Esophagus muscularis mucosa (tissue), 4 donors: ENCODE results near the gene HAS3. TPM values are rescaled to one million over a fixed set of nuclear protein-coding genes. Genes with fewer than 3 reads are reported as not detected.

Experiments used
- DNase-seq: peaks from one replicate; pipeline ENCODE4 v3.0.0-alpha.2; 2017; ENCODE audit errors: extremely low spot score
- H3K27ac ChIP-seq, 4 donors: fragments of 200-600 bp; sonication (generic); replicated peaks in 1 of 4; 1 replicate in 3 of 4; 2 replicates in 1 of 4; pipeline ENCODE4 v1.5.1; 2016 to 2019; ENCODE audit warnings: mild to moderate bottlenecking in 1 of 4
- H3K27me3 ChIP-seq, 4 donors: fragments of 200-600 bp; sonication (generic); one replicate each; pipeline versions ENCODE4 v1.5.1 to v1.6.0; 2016 to 2019
- H3K36me3 ChIP-seq, 4 donors: fragments of 200-600 bp; sonication (generic); one replicate each; pipeline ENCODE4 v1.5.1; 2016 to 2019
- H3K4me1 ChIP-seq, 4 donors: fragments of 200-600 bp; sonication (generic); one replicate each; pipeline ENCODE4 v1.5.1; 2016 to 2019
- H3K4me3 ChIP-seq, 4 donors: fragments of 200-600 bp; sonication (generic); 1 replicate in 2 of 4; 2 replicates in 2 of 4; pipeline ENCODE4 v1.5.1; 2016 to 2019; ENCODE audit warnings: mild to moderate bottlenecking in 4 of 4, moderate library complexity in 1 of 4
- H3K9me3 ChIP-seq, 4 donors: fragments of 200-600 bp; sonication (generic); 1 replicate in 3 of 4; 2 replicates in 1 of 4; pipeline ENCODE4 v1.5.1; 2016 to 2019
- EP300 ChIP-seq: sonication (generic); formaldehyde crosslinking; IDR thresholded peaks from one replicate; pipeline ENCODE4 v1.6.1; 2017; ENCODE audit warnings: antibody characterized with exemption
- POLR2A ChIP-seq: fragments of 450-650 bp; IDR thresholded peaks from one replicate; pipeline ENCODE4 v1.6.1; 2017; ENCODE audit warnings: antibody characterized with exemption, moderate library complexity, mild to moderate bottlenecking, low read depth
- POLR2AphosphoS5 ChIP-seq, 2 donors: sonication (generic); formaldehyde crosslinking; IDR thresholded peaks; one replicate each; pipeline ENCODE4 v1.6.1; 2017; ENCODE audit warnings: antibody characterized with exemption in 2 of 2
- WGBS: methylation state at CpG from one replicate; pipeline ENCODE4 v1.1.5; 2018; 5-methylcytosine and 5-hydroxymethylcytosine counted together
- intact Hi-C: fragments of 100-400 bp; cut with DNase I; formaldehyde crosslinking; loops from one replicate; pipeline ENCODE4 v1.15.1; 2023
- total RNA-seq, 4 donors: library from RNA; depleted of rRNA; stranded (reverse); fragments of >200 nt; gene quantifications; one replicate each; pipeline versions ENCODE4 v1.1.0 to v1.2.1, GENCODE V29; 2016
- TF ChIP-seq, protein P1 (sequence below), 3 experiments: fragments of 200-600 bp in 2 of 3; fragments of 450-650 bp in 1 of 3; sonication (generic) in 2 of 3; IDR thresholded peaks; one replicate each; pipeline ENCODE4 v1.5.1; 2017 to 2019; ENCODE audit warnings: antibody characterized with exemption in 3 of 3, mild to moderate bottlenecking in 2 of 3, moderate library complexity in 1 of 3

The HAS3 gene
- total RNA-seq, 4 donors from 2014 or later = 0.13 to 1.3 (median 0.49) TPM

DNA sequence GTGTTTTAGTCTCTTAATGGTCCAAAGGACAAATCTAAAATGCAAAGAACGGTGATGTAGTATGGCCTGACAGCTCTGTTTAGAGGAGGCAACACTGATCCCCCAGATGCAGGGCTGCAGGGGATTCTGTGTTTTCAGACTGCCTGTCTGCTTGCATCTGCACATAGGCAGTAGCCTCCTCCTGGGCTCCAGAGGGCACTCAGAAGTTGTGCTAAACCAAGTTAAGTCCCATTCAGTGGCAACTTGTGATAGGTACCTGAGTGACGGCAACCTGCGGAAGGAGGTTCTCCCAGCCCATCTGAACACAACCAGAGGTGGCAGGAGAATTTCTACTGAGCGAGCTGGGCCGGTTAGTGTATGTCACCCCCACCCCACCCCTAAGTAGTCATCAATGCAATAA, 9.9 kb downstream of the HAS3 start:
- 93% methylated on average over 5 of the region's 5 CpGs for WGBS
- no peaks in the 10 kb centered on the region for H3K9me3 ChIP-seq
- no peak for DNase-seq
- no peak overlapping the region for H3K4me3 ChIP-seq
- H3K27ac ChIP-seq = no peak overlapping the region
- intact Hi-C loops = no loop called here
- peaks cover 6 to 41% (median 21%) of the 10 kb centered on the region in 4 donors for H3K4me1 ChIP-seq
- TF ChIP-seq POLR2AphosphoS5 (IDR thresholded peaks at IDR 0.05) (no peak), EP300 (no peak), POLR2A (no peak)
- TF ChIP-seq, protein P1, sequence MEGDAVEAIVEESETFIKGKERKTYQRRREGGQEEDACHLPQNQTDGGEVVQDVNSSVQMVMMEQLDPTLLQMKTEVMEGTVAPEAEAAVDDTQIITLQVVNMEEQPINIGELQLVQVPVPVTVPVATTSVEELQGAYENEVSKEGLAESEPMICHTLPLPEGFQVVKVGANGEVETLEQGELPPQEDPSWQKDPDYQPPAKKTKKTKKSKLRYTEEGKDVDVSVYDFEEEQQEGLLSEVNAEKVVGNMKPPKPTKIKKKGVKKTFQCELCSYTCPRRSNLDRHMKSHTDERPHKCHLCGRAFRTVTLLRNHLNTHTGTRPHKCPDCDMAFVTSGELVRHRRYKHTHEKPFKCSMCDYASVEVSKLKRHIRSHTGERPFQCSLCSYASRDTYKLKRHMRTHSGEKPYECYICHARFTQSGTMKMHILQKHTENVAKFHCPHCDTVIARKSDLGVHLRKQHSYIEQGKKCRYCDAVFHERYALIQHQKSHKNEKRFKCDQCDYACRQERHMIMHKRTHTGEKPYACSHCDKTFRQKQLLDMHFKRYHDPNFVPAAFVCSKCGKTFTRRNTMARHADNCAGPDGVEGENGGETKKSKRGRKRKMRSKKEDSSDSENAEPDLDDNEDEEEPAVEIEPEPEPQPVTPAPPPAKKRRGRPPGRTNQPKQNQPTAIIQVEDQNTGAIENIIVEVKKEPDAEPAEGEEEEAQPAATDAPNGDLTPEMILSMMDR (IDR thresholded peaks at IDR 0.05) = no peak
- H3K27me3 ChIP-seq = no peaks in the 10 kb centered on the region
- peaks cover 11 to 83% (median 55%) of the 10 kb centered on the region in 4 donors for H3K36me3 ChIP-seq

DNA sequence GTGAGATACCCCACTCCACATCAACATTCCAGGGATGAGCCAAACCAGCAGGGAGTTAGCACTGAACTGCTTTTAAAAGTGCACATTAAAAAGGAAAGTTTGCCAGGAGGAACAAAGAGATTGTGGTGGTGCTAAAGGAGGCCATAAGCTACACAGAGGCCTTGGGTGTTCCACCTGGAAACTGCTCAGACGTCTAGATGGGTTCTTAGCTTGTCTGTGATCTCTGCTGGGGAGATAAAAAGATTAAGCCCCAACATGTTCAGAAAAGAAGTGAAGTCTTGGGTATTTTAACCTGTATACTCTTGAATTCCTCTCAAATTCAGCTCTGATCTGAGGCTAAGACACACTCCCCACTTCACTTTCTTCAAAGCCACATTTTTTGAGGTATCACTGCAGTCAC, 10.4 kb downstream of the HAS3 start:
- Histone ChIP-seq H3K4me1 (peaks cover 6 to 41% (median 21%) of the 10 kb centered on the region in 4 donors), H3K27me3 (no peaks in the 10 kb centered on the region), H3K4me3 (no peak overlapping the region), H3K36me3 (peaks cover 15 to 83% (median 57%) of the 10 kb centered on the region in 4 donors), H3K27ac (no peak overlapping the region), H3K9me3 (no peaks in the 10 kb centered on the region)
- TF ChIP-seq EP300 = no peak
- intact Hi-C loops = no loop called here
- WGBS = 82% methylated on average over 1 of the region's 1 CpG
- DNase-seq = no peak

DNA sequence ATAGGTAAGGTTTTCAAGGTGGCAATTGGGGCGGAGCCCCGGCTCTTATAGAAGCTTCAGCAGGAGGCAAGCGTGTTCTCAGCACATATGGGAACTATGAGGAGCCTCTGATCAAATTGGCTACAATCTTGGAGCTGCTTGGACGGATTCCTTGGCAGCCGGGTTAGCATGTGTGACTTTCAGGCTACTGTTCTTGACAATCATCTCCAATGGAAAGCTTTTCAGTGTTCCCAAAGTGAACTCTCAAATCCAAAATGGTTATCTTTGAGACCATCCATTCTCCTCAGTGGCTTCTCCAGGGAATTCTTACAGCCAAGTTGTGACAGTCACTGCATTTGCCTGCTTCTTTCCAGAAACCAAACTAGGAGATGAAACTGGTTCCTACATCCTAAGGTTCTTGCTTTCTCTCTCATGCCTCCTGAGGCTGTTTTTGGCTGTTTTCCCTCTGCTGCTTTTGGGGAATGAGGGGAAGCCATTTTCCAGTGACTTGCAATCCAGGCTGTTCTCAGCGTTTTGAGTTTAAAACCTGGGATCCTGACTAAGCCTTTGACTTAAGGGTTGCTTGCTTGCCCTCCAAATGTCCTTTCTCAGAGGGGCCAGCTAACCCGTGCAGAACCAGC, 10.9 kb downstream of the HAS3 start:
- no peak for DNase-seq
- 84% methylated on average over 7 of the region's 7 CpGs for WGBS
- peaks cover 20 to 86% (median 59%) of the 10 kb centered on the region in 4 donors for H3K36me3 ChIP-seq
- peak overlapping the region in 1 of 4 donors; percentile 8 for H3K27ac ChIP-seq
- no peaks in the 10 kb centered on the region for H3K9me3 ChIP-seq
- H3K4me1 ChIP-seq = peaks cover 6 to 41% (median 21%) of the 10 kb centered on the region in 4 donors
- no peak for TF ChIP-seq POLR2A
- TF ChIP-seq, protein P1 (IDR thresholded peaks at IDR 0.05) = no peak
- no peak for TF ChIP-seq POLR2AphosphoS5 (IDR thresholded peaks at IDR 0.05)
- TF ChIP-seq EP300 = no peak
- H3K4me3 ChIP-seq = no peak overlapping the region
- intact Hi-C loops = no loop called here
- no peaks in the 10 kb centered on the region for H3K27me3 ChIP-seq

DNA sequence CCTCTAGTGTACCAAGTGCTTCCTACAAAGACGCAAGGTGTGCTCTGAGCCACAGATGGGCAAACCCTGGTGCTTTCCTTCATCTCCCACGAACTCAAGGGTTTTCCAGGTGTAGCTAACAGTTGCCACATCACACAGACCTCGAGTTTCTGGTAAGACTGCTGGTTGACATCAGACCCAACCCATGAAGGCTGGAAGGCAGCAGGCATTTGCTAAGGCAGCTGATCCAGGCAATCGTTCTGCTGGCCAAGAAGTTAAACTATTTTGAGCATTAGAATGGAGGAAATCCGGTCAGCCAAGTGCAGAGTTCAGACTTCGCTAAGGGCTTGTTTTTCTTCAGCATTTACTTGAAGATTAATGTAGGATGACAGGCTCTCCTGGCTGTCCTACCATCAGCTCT, 11.5 kb downstream of the HAS3 start:
- no peak for DNase-seq
- 72% methylated on average over 6 of the region's 6 CpGs for WGBS
- Histone ChIP-seq H3K27ac (peak overlapping the region in 1 of 4 donors; percentile 8), H3K4me3 (no peak overlapping the region), H3K9me3 (no peaks in the 10 kb centered on the region), H3K36me3 (peaks cover 20 to 85% (median 60%) of the 10 kb centered on the region in 4 donors), H3K27me3 (no peaks in the 10 kb centered on the region), H3K4me1 (peaks cover 6 to 41% (median 21%) of the 10 kb centered on the region in 4 donors)
- intact Hi-C loops = no loop called here
- TF ChIP-seq POLR2A = no peak
- TF ChIP-seq EP300 = no peak
- TF ChIP-seq POLR2AphosphoS5 (IDR thresholded peaks at IDR 0.05) = no peak
- TF ChIP-seq, protein P1 (IDR thresholded peaks at IDR 0.05) = no peak

DNA sequence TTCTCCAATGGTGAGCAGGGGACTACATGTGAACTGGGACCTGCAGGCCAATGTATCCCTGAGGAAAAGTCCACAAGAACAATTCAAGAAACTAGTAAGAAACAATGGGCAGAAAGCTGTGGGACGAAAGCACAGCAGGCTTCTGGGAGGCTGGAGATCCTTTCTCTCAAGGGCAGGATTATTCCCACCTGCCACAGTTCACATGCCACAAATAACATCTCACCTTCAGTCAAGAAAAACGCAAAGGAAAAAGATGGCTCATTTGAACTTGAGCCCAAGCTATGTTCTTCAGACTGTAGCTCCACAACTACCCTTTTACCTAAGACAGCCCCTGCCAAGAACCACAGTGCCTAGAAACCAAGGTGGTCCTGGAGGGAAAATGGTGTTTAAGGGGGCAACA, 13.0 kb downstream of the HAS3 start:
- intact Hi-C loops = no loop called here
- Histone ChIP-seq H3K4me3 (no peak overlapping the region), H3K4me1 (peaks cover 0 to 37% (median 16%) of the 10 kb centered on the region in 4 donors), H3K27ac (no peak overlapping the region), H3K9me3 (no peaks in the 10 kb centered on the region), H3K36me3 (peaks cover 20 to 79% (median 60%) of the 10 kb centered on the region in 4 donors), H3K27me3 (no peaks in the 10 kb centered on the region)
- no peak for DNase-seq
- WGBS = 100% methylated on average over 2 of the region's 2 CpGs
- TF ChIP-seq POLR2A (no peak), POLR2AphosphoS5 (IDR thresholded peaks at IDR 0.05) (no peak), EP300 (no peak)
- TF ChIP-seq, protein P1 (IDR thresholded peaks at IDR 0.05) = no peak
